Upper lobe of left lung (tissue), 6 donors: Measurements from ENCODE around the gene FABP2. TPM values are rescaled to one million over a fixed set of nuclear protein-coding genes. Genes with fewer than 3 reads are reported as not detected.

Source experiments
- ATAC-seq, 2 donors: fragments of 200-7000 bp; cut with Tn5 transposase; one replicate each; pipeline ENCODE4 v1.9.1; 2022; ENCODE audit warnings: mild to moderate bottlenecking in 2 of 2, moderate library complexity in 2 of 2; ENCODE audit not compliant: low FRiP score in 2 of 2
- DNase-seq, 2 donors: peaks; one replicate each; pipeline ENCODE4 v3.0.0-alpha.2; 2019 to 2020
- H3K27ac ChIP-seq, 4 donors: fragments of 200-600 bp; sonication (generic); one replicate each; pipeline ENCODE4 v1.5.1; 2016 to 2019
- H3K27me3 ChIP-seq, 4 donors: fragments of 200-600 bp; sonication (generic); one replicate each; pipeline ENCODE4 v1.5.1; 2017 to 2019
- H3K36me3 ChIP-seq, 4 donors: fragments of 200-600 bp; sonication (generic); one replicate each; pipeline ENCODE4 v1.5.1; 2016 to 2019
- H3K4me1 ChIP-seq, 4 donors: fragments of 200-600 bp; sonication (generic); one replicate each; pipeline ENCODE4 v1.5.1; 2018 to 2019
- H3K4me3 ChIP-seq, 4 donors: fragments of 200-600 bp; sonication (generic); one replicate each; pipeline ENCODE4 v1.5.1; 2017 to 2019; ENCODE audit warnings: mild to moderate bottlenecking in 2 of 4, moderate library complexity in 1 of 4
- H3K9me3 ChIP-seq, 4 donors: fragments of 200-600 bp; sonication (generic); one replicate each; pipeline ENCODE4 v1.5.1; 2018 to 2019
- EP300 ChIP-seq, 4 donors: sonication (generic); formaldehyde crosslinking; IDR thresholded peaks; one replicate each; pipeline ENCODE4 v1.5.1; 2017; ENCODE audit warnings: antibody characterized with exemption in 4 of 4, control low read depth in 2 of 4
- POLR2A ChIP-seq, 4 donors: fragments of 450-650 bp; IDR thresholded peaks; one replicate each; pipeline ENCODE4 v1.5.1; 2016 to 2017; ENCODE audit warnings: antibody characterized with exemption in 4 of 4, mild to moderate bottlenecking in 2 of 4
- POLR2AphosphoS5 ChIP-seq, 2 donors: sonication (generic); formaldehyde crosslinking; IDR thresholded peaks; one replicate each; pipeline ENCODE4 v1.5.1; 2017; ENCODE audit warnings: antibody characterized with exemption in 2 of 2
- WGBS, 2 donors: methylation state at CpG; one replicate each; pipeline ENCODE4 v1.1.5; 2017 to 2018; 5-methylcytosine and 5-hydroxymethylcytosine counted together
- total RNA-seq, 6 donors: library from RNA; depleted of rRNA in 4 of 6; stranded (reverse); fragments of >200 nt in 4 of 6; gene quantifications; one replicate each; pipeline versions ENCODE4 v1.1.0 to v1.2.1, GENCODE V29; 2016 to 2021
- TF ChIP-seq, protein P1 (sequence below), 6 experiments: fragments of 450-650 bp in 4 of 6; fragments of 200-600 bp in 2 of 6; sonication (generic) in 2 of 6; IDR thresholded peaks; one replicate each; pipeline ENCODE4 v1.5.1; 2016 to 2019; ENCODE audit warnings: antibody characterized with exemption in 6 of 6
- donor health status: DM: no; HTN: no; CAD: no; lungs with moderate emphysema.
- donor health status: DM: no; HTN: yes; CAD: no; lungs with severe emphysema.

Gene FABP2
- total RNA-seq, 6 donors from 2014 or later = not detected

GRCh38 chr4:119299741-119300100 lies 22.2 kb downstream of the FABP2 start:
- 0 to 3% methylated on average over 9 of the region's 9 CpGs for WGBS, 2 donors
- peak overlapping the region; percentile 52 to 77 (median 60) for H3K4me3 ChIP-seq
- peaks cover 0 to 22% (median 4%) of the 10 kb centered on the region in 4 donors for H3K36me3 ChIP-seq
- ATAC-seq (peak in 1 of 2 donors; percentile 13), DNase-seq (no peak)
- H3K27ac ChIP-seq = peak overlapping the region; percentile 92 to 96 (median 94)
- peaks cover 19 to 28% (median 22%) of the 10 kb centered on the region in 4 donors for H3K4me1 ChIP-seq
- H3K27me3 ChIP-seq = no peaks in the 10 kb centered on the region
- TF ChIP-seq EP300 (IDR thresholded peaks at IDR 0.05) (no peak), POLR2AphosphoS5 (IDR thresholded peaks at IDR 0.05) (no peak), POLR2A (IDR thresholded peaks at IDR 0.05) (no peak)
- TF ChIP-seq, protein P1, sequence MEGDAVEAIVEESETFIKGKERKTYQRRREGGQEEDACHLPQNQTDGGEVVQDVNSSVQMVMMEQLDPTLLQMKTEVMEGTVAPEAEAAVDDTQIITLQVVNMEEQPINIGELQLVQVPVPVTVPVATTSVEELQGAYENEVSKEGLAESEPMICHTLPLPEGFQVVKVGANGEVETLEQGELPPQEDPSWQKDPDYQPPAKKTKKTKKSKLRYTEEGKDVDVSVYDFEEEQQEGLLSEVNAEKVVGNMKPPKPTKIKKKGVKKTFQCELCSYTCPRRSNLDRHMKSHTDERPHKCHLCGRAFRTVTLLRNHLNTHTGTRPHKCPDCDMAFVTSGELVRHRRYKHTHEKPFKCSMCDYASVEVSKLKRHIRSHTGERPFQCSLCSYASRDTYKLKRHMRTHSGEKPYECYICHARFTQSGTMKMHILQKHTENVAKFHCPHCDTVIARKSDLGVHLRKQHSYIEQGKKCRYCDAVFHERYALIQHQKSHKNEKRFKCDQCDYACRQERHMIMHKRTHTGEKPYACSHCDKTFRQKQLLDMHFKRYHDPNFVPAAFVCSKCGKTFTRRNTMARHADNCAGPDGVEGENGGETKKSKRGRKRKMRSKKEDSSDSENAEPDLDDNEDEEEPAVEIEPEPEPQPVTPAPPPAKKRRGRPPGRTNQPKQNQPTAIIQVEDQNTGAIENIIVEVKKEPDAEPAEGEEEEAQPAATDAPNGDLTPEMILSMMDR (IDR thresholded peaks at IDR 0.05) = no peak
- H3K9me3 ChIP-seq = no peaks in the 10 kb centered on the region

DNA sequence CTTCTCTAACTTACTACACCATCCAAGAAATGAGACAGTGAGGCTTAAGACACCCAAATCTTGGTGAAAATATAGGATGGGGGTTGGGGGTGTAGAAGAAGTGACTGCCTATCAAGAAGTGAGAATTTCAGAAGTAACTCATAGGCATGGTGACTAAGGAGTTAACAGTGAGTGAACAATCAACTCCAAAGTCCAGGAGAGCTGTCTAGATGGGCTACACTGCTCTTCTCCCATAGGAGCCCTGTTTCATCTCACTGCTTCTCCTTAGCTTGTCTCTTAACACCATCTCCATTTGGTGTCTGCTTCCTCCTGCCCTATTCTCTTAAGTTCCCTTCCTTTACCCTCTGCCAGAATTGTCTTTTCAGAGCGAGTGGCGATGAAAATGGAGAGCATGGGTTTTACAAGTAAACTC lies 22.7 kb downstream of the FABP2 start:
- peak overlapping the region; percentile 92 to 96 (median 94) for H3K27ac ChIP-seq
- no peaks in the 10 kb centered on the region for H3K9me3 ChIP-seq
- peak overlapping the region; percentile 52 to 77 (median 60) for H3K4me3 ChIP-seq
- no peak for DNase-seq
- peaks cover 0 to 22% (median 4%) of the 10 kb centered on the region in 4 donors for H3K36me3 ChIP-seq
- H3K27me3 ChIP-seq = no peaks in the 10 kb centered on the region
- WGBS, 2 donors = 0 to 2% methylated on average over 2 of the region's 2 CpGs
- TF ChIP-seq, protein P1 (IDR thresholded peaks at IDR 0.05) = no peak
- no peak for TF ChIP-seq POLR2AphosphoS5 (IDR thresholded peaks at IDR 0.05)
- TF ChIP-seq EP300 (IDR thresholded peaks at IDR 0.05) = no peak
- no peak for TF ChIP-seq POLR2A (IDR thresholded peaks at IDR 0.05)
- peak in 1 of 2 donors; percentile 17 for ATAC-seq
- peaks cover 19 to 28% (median 22%) of the 10 kb centered on the region in 4 donors for H3K4me1 ChIP-seq

- peaks cover 19 to 28% (median 22%) of the 10 kb centered on the region in 4 donors for H3K4me1 ChIP-seq
- TF ChIP-seq POLR2A (IDR thresholded peaks at IDR 0.05) (no peak), EP300 (IDR thresholded peaks at IDR 0.05) (no peak), POLR2AphosphoS5 (IDR thresholded peaks at IDR 0.05) (no peak)
- TF ChIP-seq, protein P1 (IDR thresholded peaks at IDR 0.05) = no peak
- WGBS, 2 donors = 85 to 86% methylated on average over 1 of the region's 1 CpG
- H3K36me3 ChIP-seq = peaks cover 0 to 30% (median 8%) of the 10 kb centered on the region in 4 donors
- no peaks in the 10 kb centered on the region for H3K27me3 ChIP-seq
- ATAC-seq (no peak), DNase-seq (no peak)
- H3K27ac ChIP-seq = no peak overlapping the region
- H3K9me3 ChIP-seq = no peaks in the 10 kb centered on the region
- peak overlapping the region in 1 of 4 donors; percentile 62 for H3K4me3 ChIP-seq
Observed at GRCh38 chr4:119297795-119298194, 24.1 kb downstream of the FABP2 start.

DNA sequence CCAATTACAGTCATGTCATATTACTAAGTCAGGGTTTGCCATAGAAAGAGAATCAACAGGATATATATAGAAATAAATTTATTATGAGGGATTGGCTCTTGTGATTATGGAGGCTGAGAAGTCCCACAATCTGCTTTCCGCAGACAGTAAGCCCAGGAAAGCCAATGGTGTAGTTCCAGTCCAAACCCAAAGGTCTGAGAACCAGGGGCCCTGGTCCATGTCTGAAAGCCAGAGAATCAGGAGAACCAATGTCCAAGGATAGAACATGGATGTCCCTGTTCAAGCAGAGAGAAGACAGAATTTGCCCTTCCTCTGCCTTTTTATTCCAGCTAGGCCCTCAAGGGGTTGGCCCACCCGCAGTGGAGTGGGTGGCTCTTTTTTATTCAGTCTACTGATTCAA lies 25.6 kb downstream of the FABP2 start:
- WGBS, 2 donors = 93 to 100% methylated on average over 2 of the region's 2 CpGs
- no peak for DNase-seq
- TF ChIP-seq EP300 (IDR thresholded peaks at IDR 0.05) = no peak
- TF ChIP-seq POLR2AphosphoS5 (IDR thresholded peaks at IDR 0.05) = no peak
- TF ChIP-seq POLR2A (IDR thresholded peaks at IDR 0.05) = no peak
- Histone ChIP-seq H3K4me3 (no peak overlapping the region), H3K27me3 (no peaks in the 10 kb centered on the region), H3K27ac (no peak overlapping the region), H3K9me3 (no peaks in the 10 kb centered on the region), H3K4me1 (peaks cover 19 to 27% (median 22%) of the 10 kb centered on the region in 4 donors), H3K36me3 (peaks cover 0 to 42% (median 11%) of the 10 kb centered on the region in 4 donors)
- no peak for ATAC-seq

GRCh38 chr4:119290598-119290997 lies 31.3 kb downstream of the FABP2 start:
- no peak for ATAC-seq
- H3K36me3 ChIP-seq = peaks cover 0 to 24% (median 8%) of the 10 kb centered on the region in 4 donors

More at GRCh38 chr4:119290598-119290997, 31.3 kb downstream of the FABP2 start:
- DNase-seq = no peak
- Histone ChIP-seq H3K4me1 (peaks cover 0 to 9% (median 5%) of the 10 kb centered on the region in 4 donors), H3K27me3 (no peaks in the 10 kb centered on the region), H3K4me3 (no peak overlapping the region), H3K9me3 (no peaks in the 10 kb centered on the region), H3K27ac (no peak overlapping the region)
- 90 to 94% methylated on average over 1 of the region's 1 CpG for WGBS, 2 donors
- TF ChIP-seq, protein P1 (IDR thresholded peaks at IDR 0.05) = no peak
- TF ChIP-seq POLR2AphosphoS5 (IDR thresholded peaks at IDR 0.05) (no peak), EP300 (IDR thresholded peaks at IDR 0.05) (no peak), POLR2A (IDR thresholded peaks at IDR 0.05) (no peak)
